Lower lobe of right lung (tissue), 2 donors: ENCODE data around the gene SPON1. TPM values are rescaled to one million over a fixed set of nuclear protein-coding genes. Genes with fewer than 3 reads are reported as not detected.
A peak's percentile ranks its signal among the peaks of the same experiment; 100 is the strongest.
"Not testable (repeated sequence)": the region's sequence is repeated elsewhere in the genome, so short reads cannot be mapped to it uniquely, and the experiment has no call there.

Experiments used
- ATAC-seq, 2 donors: fragments of 200-7000 bp; cut with Tn5 transposase; one replicate each; pipeline ENCODE4 v1.9.1; 2020 to 2022; ENCODE audit warnings: mild to moderate bottlenecking in 2 of 2, moderate library complexity in 2 of 2
- DNase-seq: peaks from one replicate; pipeline ENCODE4 v3.0.0-alpha.2; 2020
- H3K27ac ChIP-seq: fragments of 200-600 bp; one replicate; pipeline ENCODE4 v1.8.0; 2022
- H3K27me3 ChIP-seq: fragments of 200-600 bp; one replicate; pipeline ENCODE4 v1.8.0; 2022; ENCODE audit warnings: low read depth
- H3K36me3 ChIP-seq: fragments of 200-600 bp; one replicate; pipeline ENCODE4 v1.8.0; 2022; ENCODE audit warnings: mild to moderate bottlenecking
- H3K4me1 ChIP-seq: fragments of 200-600 bp; one replicate; pipeline ENCODE4 v1.8.0; 2022
- H3K4me3 ChIP-seq: fragments of 200-600 bp; one replicate; pipeline ENCODE4 v1.8.0; 2022; ENCODE audit warnings: mild to moderate bottlenecking
- H3K9me3 ChIP-seq: fragments of 200-600 bp; one replicate; pipeline ENCODE4 v1.8.0; 2022
- CTCF ChIP-seq: fragments of 200-600 bp; IDR thresholded peaks from one replicate; pipeline ENCODE4 v1.8.0; 2022; ENCODE audit warnings: antibody characterized with exemption, mild to moderate bottlenecking
- intact Hi-C: fragments of 100-400 bp; cut with DNase I; formaldehyde crosslinking; loops from one replicate; pipeline ENCODE4 v1.11.0; 2022
- total RNA-seq: library from RNA; stranded (reverse); fragmentation: NEBNext Ultra II Directional; extraction: Animal tissue kit (Norgen Biotek cat#: 25700); gene quantifications from one replicate; pipeline ENCODE4 v1.2.1, GENCODE V29; 2021
- donor health status: DM: no; HTN: yes; CAD: no; lungs with severe emphysema.

The SPON1 gene
- total RNA-seq, 1 donor from 2014 or later = 40.1 TPM

DNA sequence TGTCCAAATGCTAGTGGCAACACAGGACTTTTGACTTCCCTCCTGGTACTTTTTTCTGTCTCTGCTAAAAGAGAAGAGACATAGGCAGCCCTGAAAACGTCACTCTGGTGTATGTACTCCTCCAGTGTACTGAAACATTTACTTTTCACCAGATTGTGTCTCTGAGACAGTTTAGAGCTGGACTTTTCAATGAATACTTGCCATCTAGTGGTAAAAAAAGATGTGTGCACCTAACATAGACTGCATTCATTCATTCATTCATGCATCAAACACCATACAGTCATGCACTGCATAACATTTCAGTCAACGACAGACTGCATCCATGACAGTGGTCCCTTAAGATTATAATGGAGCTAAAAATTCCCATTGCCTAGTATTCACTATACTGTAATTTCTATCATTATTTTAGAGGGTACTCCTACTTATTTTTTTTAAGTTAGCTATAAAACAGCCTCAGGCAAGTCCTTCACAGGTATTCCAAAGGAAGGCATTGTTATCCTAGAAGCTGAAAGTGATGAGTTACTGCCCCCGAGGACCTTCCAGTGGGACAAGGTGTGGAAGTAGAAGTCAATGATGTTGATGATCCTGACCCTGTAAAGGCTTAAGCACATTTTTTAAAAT is 186.2 kb downstream of the SPON1 start:
- Histone ChIP-seq H3K4me3 (no peak overlapping the region), H3K27me3 (no peaks in the 10 kb centered on the region), H3K27ac (no peak overlapping the region), H3K9me3 (peaks cover under 1% of the 10 kb centered on the region), H3K4me1 (no peaks in the 10 kb centered on the region), H3K36me3 (no peaks in the 10 kb centered on the region)
- intact Hi-C loops = no loop called here
- peak; percentile 48 for TF ChIP-seq CTCF
- DNase-seq = no peak
- peak; percentile 53 to 73 for ATAC-seq

- H3K4me1 ChIP-seq = no peaks in the 10 kb centered on the region
- H3K4me3 ChIP-seq = no peak overlapping the region
- no peak for TF ChIP-seq CTCF
- H3K36me3 ChIP-seq = no peaks in the 10 kb centered on the region
- peaks cover 10% of the 10 kb centered on the region for H3K9me3 ChIP-seq
- no peak overlapping the region for H3K27ac ChIP-seq
- DNase-seq = no peak
- intact Hi-C loops = no loop called here
- no peaks in the 10 kb centered on the region for H3K27me3 ChIP-seq
- peak in 1 of 2 donors; percentile 64 for ATAC-seq
Observed at GRCh38 chr11:14149683-14150082, 187.2 kb downstream of the SPON1 start.

- no peak overlapping the region for H3K27ac ChIP-seq
- no peak overlapping the region for H3K4me3 ChIP-seq
- no peak for ATAC-seq
- no peak for TF ChIP-seq CTCF
- intact Hi-C loops = no loop called here
- peaks cover 17% of the 10 kb centered on the region for H3K9me3 ChIP-seq
- no peaks in the 10 kb centered on the region for H3K27me3 ChIP-seq
- H3K4me1 ChIP-seq = no peaks in the 10 kb centered on the region
- no peaks in the 10 kb centered on the region for H3K36me3 ChIP-seq
- no peak for DNase-seq
Observed at GRCh38 chr11:14150878-14151277, 188.4 kb downstream of the SPON1 start.

- H3K4me1 ChIP-seq, DNase-seq, H3K27ac ChIP-seq, H3K27me3 ChIP-seq, ATAC-seq, H3K36me3 ChIP-seq, H3K4me3 ChIP-seq, intact Hi-C loops: not testable (repeated sequence)
- peaks cover 32% of the 10 kb centered on the region for H3K9me3 ChIP-seq
Observed at GRCh38 chr11:14154103-14154502, 191.6 kb downstream of the SPON1 start.

- Histone ChIP-seq H3K27me3 (no peaks in the 10 kb centered on the region), H3K27ac (no peak overlapping the region), H3K4me1 (no peaks in the 10 kb centered on the region), H3K9me3 (peaks cover 32% of the 10 kb centered on the region), H3K36me3 (no peaks in the 10 kb centered on the region), H3K4me3 (no peak overlapping the region)
- no peak for DNase-seq
- intact Hi-C loops = no loop called here
- TF ChIP-seq CTCF = no peak
- no peak for ATAC-seq
Observed at GRCh38 chr11:14158393-14158792, 195.9 kb downstream of the SPON1 start.

DNA sequence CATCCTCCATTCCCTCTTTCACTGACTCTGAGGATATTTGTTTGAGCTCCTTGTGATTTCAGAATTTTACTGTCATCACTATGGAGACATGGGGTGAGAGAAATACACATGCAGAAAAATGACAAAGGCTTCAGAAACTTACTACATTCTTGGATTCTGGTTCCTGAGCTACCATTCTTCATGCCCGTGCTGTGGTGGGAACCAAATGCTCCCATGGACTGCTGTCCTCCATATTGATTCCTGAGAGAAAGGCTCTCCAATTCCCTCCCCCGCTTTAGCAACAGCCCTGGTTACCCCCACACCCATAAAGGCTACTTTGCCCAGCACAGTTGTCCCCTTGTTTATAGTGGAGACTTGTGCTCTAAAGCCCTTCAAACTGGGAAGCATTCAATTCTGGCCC is 201.1 kb downstream of the SPON1 start:
- no peak for ATAC-seq
- no peak overlapping the region for H3K4me3 ChIP-seq
- H3K36me3 ChIP-seq = no peaks in the 10 kb centered on the region
- H3K27ac ChIP-seq = no peak overlapping the region
- DNase-seq = no peak
- H3K9me3 ChIP-seq = peaks cover 6% of the 10 kb centered on the region
- intact Hi-C loops = no loop called here
- no peaks in the 10 kb centered on the region for H3K27me3 ChIP-seq
- TF ChIP-seq CTCF = no peak
- H3K4me1 ChIP-seq = no peaks in the 10 kb centered on the region

GRCh38 chr11:14173679-14174078 is 211.2 kb downstream of the SPON1 start:
- H3K27me3 ChIP-seq, H3K4me1 ChIP-seq, ATAC-seq, DNase-seq, intact Hi-C loops, H3K27ac ChIP-seq, H3K4me3 ChIP-seq, H3K36me3 ChIP-seq, H3K9me3 ChIP-seq: not testable (repeated sequence)
